Fibroblast of mammary gland (primary cell): ENCODE data around the gene CLPTM1.
"Not testable (repeated sequence)": the region's sequence is repeated elsewhere in the genome, so short reads cannot be mapped to it uniquely, and the experiment has no call there.

Experiments used
- DNase-seq: peaks from one replicate; pipeline ENCODE4 v3.0.0-alpha.2; 2010; ENCODE audit warnings: low read depth
- H3K4me3 ChIP-seq: 2 replicates; pipeline ENCODE4 v1.5.1; 2011; ENCODE audit warnings: low read depth, mild to moderate bottlenecking, low read length, moderate library complexity; ENCODE audit not compliant: control insufficient read depth
- TF ChIP-seq, protein P1 (sequence below): conservative IDR thresholded peaks from 2 replicates; pipeline ENCODE4 v1.5.1; 2011; ENCODE audit warnings: low read depth, low read length, inconsistent platforms; ENCODE audit not compliant: control insufficient read depth, insufficient read depth

The CLPTM1 gene

DNA sequence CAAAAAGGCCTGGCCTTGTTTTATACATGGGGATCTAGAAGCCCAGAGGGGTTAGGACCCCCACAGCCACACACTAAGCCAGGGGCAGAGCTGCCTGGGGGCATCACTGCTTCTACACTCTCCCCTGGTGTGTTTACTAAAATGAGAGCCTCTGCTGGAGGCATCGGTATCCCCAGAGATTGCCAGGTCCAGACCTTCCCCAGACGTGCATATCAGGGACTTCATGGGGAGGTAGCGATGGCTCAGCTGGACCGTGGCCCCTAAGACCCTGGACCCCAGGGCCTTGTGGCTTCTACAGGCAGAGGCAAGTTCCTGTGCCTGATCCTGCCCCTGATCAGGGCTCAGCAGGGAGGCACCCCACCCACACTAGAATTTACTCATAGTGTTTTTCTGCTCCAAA, 13.5 kb downstream of the CLPTM1 start:
- TF ChIP-seq, protein P1, sequence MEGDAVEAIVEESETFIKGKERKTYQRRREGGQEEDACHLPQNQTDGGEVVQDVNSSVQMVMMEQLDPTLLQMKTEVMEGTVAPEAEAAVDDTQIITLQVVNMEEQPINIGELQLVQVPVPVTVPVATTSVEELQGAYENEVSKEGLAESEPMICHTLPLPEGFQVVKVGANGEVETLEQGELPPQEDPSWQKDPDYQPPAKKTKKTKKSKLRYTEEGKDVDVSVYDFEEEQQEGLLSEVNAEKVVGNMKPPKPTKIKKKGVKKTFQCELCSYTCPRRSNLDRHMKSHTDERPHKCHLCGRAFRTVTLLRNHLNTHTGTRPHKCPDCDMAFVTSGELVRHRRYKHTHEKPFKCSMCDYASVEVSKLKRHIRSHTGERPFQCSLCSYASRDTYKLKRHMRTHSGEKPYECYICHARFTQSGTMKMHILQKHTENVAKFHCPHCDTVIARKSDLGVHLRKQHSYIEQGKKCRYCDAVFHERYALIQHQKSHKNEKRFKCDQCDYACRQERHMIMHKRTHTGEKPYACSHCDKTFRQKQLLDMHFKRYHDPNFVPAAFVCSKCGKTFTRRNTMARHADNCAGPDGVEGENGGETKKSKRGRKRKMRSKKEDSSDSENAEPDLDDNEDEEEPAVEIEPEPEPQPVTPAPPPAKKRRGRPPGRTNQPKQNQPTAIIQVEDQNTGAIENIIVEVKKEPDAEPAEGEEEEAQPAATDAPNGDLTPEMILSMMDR, result no peak
- no peak overlapping the region for H3K4me3 ChIP-seq
- DNase-seq, result no peak

- no peak for DNase-seq
- TF ChIP-seq, protein P1, result no peak
- no peak overlapping the region for H3K4me3 ChIP-seq
Observed at GRCh38 chr19:44969437-44969836, 14.3 kb downstream of the CLPTM1 start.

GRCh38 chr19:44971451-44971850, 16.3 kb downstream of the CLPTM1 start:
- H3K4me3 ChIP-seq, DNase-seq: not testable (repeated sequence)

DNA sequence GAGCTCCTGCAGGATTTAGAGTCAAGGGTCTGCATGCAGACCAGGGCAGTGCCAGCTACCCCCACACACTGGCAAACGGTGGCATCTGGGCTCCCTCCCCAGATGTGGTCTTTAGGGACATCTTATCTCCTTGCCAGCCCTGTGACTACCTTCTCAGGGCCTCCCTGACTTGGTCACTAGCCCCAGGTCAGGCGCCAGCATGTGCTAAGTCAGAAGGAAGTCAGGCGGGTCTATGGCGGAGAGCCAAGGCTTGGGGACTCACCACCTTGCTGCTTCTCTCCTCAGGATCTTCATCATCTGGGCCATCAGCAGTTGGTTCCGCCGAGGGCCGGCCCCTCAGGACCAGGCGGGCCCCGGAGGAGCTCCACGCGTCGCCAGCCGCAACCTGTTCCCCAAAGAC, 17.6 kb downstream of the CLPTM1 start:
- DNase-seq, result no peak
- H3K4me3 ChIP-seq, result no peak overlapping the region
- TF ChIP-seq, protein P1, result no peak

DNA sequence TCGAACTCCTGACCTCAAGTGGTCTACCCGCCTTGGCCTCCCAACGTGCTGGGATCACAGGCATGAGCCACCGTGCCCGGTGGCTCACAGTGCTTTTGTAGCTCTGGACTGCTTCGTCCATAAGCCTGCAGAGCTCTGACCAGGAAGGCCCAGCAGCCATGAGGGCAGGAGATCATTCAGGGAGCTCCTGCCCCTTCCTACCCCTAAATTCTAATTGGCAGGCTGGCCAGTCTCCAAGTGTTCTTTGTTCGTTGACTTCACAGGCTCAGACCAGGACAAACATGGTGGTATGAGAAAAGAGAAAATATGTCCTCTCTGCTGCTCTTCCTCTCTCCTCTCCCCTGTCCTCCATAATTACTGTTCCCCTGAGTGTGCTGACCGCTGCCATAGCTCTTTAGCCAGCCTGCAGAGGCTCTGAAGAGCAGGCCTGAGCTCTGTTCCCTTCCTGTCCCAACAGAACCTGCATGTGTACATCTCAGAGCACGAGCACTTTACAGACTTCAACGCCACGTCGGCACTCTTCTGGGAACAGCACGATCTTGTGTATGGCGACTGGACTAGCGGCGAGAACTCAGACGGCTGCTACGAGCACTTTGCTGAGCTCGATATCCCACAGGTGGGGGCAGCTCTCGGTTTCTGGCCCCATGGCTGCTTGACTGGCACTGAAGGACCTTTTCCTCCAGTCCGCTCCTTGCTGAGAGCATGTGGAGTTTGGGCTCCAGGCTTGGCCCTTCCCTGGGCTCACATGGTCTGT, 19.0 kb downstream of the CLPTM1 start:
- no peak for DNase-seq

GRCh38 chr19:44974857-44975256, 19.7 kb downstream of the CLPTM1 start:
- no peak for DNase-seq
- H3K4me3 ChIP-seq, result no peak overlapping the region
- TF ChIP-seq, protein P1, result no peak

More for the DNA sequence above, 19.0 kb downstream of the CLPTM1 start:
- H3K4me3 ChIP-seq, result no peak overlapping the region
- TF ChIP-seq, protein P1, result no peak

DNA sequence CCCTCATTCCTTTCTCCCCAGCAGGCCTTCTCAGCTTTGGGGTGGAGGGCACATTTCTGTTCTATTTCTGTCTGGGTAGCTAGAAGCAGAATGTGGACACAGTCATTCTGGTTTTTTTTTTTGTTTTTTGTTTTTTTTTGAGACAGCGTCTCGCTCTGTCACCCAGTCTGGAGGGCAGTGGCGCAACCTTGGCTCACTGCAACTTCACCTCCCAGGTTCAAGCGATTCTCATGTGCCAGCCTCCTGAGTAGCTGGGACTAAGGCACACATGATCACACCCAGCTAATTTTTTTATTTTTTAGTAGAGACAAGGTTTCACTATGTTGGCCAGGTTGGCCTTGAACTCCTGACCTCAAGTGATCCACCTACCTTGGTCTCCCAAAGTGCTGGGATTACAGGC, 20.3 kb downstream of the CLPTM1 start:
- TF ChIP-seq, protein P1, result no peak
- no peak for DNase-seq
- H3K4me3 ChIP-seq, result no peak overlapping the region
